GM12801 (cell line): ENCODE results near the gene OPRM1.

Experiments used
- TF ChIP-seq, protein P1 (sequence below): IDR thresholded peaks from one replicate; pipeline ENCODE4 v1.5.1; 2011; ENCODE audit warnings: control low read depth; ENCODE audit not compliant: insufficient read length; ENCODE audit errors: extremely low read depth

Gene OPRM1

GRCh38 chr6:154276810-154277628 is 238.0 kb downstream of the OPRM1 start:
- TF ChIP-seq, protein P1, sequence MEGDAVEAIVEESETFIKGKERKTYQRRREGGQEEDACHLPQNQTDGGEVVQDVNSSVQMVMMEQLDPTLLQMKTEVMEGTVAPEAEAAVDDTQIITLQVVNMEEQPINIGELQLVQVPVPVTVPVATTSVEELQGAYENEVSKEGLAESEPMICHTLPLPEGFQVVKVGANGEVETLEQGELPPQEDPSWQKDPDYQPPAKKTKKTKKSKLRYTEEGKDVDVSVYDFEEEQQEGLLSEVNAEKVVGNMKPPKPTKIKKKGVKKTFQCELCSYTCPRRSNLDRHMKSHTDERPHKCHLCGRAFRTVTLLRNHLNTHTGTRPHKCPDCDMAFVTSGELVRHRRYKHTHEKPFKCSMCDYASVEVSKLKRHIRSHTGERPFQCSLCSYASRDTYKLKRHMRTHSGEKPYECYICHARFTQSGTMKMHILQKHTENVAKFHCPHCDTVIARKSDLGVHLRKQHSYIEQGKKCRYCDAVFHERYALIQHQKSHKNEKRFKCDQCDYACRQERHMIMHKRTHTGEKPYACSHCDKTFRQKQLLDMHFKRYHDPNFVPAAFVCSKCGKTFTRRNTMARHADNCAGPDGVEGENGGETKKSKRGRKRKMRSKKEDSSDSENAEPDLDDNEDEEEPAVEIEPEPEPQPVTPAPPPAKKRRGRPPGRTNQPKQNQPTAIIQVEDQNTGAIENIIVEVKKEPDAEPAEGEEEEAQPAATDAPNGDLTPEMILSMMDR: no peak

DNA sequence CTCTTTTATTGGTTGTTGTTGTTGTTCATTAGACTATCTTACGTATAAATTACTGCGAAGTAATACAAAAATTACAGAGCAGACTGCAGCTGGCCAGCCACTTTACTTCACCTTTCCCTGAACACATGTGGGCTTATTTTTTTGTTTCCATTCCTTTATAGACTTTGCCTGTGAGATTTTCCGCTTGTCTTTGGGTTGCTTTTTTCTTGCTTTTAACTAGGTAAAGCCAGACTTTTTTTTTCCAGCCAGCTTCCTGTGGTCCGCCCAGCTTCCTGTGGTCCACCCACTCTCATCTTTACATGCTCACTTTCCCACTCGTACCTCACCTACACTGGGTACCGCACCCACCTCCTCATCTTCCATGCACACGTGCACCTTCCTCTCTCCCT is 238.6 kb downstream of the OPRM1 start:
- TF ChIP-seq, protein P1: no peak

DNA sequence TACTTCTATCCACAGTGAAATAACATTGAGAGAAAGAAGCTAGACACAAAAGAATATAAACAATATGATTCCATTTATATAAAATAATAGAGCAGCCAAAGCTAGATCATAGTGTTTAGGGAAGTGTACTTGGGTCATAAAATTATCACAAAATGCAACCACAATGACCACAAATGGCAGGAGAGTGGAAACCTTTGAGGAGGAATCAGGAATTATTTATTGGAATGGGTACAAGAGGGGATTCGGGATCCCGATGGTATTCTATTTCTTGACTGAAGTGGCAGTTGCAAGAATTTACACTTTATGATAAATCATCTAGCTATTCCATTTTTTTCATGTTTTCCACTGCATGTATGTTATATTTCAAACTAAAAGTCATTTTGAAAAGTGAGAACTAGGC is 241.5 kb downstream of the OPRM1 start:
- TF ChIP-seq, protein P1: no peak

DNA sequence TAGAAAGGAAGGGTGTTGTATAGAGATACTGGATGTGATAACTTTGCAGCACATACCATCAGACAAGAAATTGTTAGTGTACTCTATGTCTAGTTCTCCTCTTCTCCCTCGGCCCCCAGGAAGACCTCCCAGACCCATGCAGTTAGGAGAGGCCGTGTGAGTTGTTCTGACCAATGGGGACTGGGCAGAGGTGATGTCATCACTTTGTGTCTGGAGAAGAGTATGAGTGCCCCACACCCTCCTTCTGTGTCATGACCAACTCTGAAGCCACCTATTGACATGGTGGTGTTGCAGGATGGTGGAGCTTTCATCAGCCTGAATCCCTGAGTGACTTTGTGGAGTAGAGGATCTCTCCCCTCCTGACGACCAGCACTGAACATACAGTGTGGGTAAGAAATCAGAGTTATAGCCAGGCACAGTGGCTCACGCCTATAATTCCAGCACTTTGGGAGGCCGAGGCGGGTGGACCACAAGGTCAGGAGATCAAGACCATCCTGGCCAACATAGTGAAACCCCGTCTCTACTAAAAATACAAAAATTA is 245.3 kb downstream of the OPRM1 start:
- TF ChIP-seq, protein P1: no peak

- TF ChIP-seq, protein P1: no peak
These were observed 246.8 kb downstream of the OPRM1 start for GRCh38 chr6:154285826-154286225.

DNA sequence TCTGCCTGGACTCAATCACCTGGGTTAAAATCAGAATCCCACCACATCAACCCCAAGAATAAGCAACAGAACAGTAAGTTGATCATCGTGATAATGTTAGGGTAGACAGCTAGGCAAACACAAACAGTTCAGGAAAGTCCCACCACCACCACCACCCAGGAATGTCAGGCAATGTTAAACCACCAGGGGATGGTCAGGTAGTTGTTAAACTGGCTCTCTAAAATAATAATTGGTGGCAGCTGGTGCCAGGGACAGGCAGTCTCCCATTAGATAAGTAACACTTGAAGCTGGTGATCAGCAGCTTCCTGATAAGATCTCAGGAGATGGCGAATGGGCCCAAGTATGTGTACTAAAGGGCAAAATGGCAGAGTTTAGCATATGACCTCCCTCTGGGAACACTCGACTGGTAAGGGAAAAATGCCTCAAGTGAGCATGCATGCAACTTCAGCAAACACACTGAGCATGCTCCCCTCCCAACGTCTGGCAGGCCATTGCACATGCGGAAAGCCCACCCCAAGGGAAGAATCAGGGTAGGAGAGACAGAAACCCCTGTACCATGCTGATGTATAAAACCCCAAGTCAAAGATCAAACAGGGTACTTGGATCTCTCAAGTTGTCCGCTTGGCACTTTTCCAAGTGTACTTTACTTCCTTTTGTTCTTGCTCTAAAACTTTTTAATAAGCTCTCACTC is 250.9 kb downstream of the OPRM1 start:
- TF ChIP-seq, protein P1: no peak

GRCh38 chr6:154292066-154292465 is 253.0 kb downstream of the OPRM1 start:
- TF ChIP-seq, protein P1: no peak
